A549 (cell line): ENCODE measurements around the gene HEXD.

ENCODE experiments used
- CBX8 ChIP-seq: fragments of 200-600 bp; sonication (generic); IDR thresholded peaks from 2 replicates; pipeline ENCODE4 v1.6.1; 2016
- ESRRA ChIP-seq: fragments of 150-350 bp; IDR thresholded peaks from 2 replicates; pipeline ENCODE4 v1.6.1; 2014; ENCODE audit warnings: mild to moderate bottlenecking, low read length, borderline replicate concordance
- JUNB ChIP-seq: fragments of >200 bp; sonication (Bioruptor Twin); formaldehyde crosslinking; IDR thresholded peaks from 2 replicates; pipeline ENCODE4 v1.6.1; 2016
- MYC ChIP-seq: IDR thresholded peaks from 2 replicates; pipeline ENCODE4 v1.6.1; 2012; ENCODE audit warnings: mild to moderate bottlenecking, inconsistent platforms, low read length, improper control_type of control experiment, borderline replicate concordance
- POLR2A ChIP-seq: IDR thresholded peaks from 2 replicates; pipeline ENCODE4 v1.6.1; 2012; ENCODE audit warnings: mild to moderate bottlenecking, low read length
- POLR2AphosphoS2 ChIP-seq: conservative IDR thresholded peaks from 2 replicates; pipeline ENCODE4 v1.6.1; 2012; ENCODE audit warnings: low read length, improper control_type of control experiment, inconsistent platforms
- RCOR1 ChIP-seq: fragments of 150-350 bp; IDR thresholded peaks from 2 replicates; pipeline ENCODE4 v1.6.1; 2014; ENCODE audit warnings: antibody characterized with exemption, low read length, low read depth
- REST ChIP-seq: fragments of 200-600 bp; sonication (generic); IDR thresholded peaks from 2 replicates; pipeline ENCODE4 v1.6.1; 2016; ENCODE audit warnings: antibody characterized with exemption, mild to moderate bottlenecking, moderate library complexity
- SMC3 ChIP-seq: fragments of >200 bp; sonication (Bioruptor Twin); formaldehyde crosslinking; IDR thresholded peaks from 3 replicates; pipeline ENCODE4 v1.6.1; 2018; ENCODE audit warnings: inconsistent platforms
- ZC3H11A ChIP-seq: fragments of 450-650 bp; IDR thresholded peaks from 2 replicates; pipeline ENCODE4 v1.6.1; 2014; ENCODE audit warnings: antibody characterized with exemption, mild to moderate bottlenecking
- TF ChIP-seq, protein P1 (sequence below): fragments of 450-650 bp; IDR thresholded peaks from 2 replicates; pipeline ENCODE4 v1.6.1; 2014; ENCODE audit warnings: antibody characterized with exemption
- TF ChIP-seq, protein P2 (sequence below): fragments of >200 bp; sonication (Bioruptor Twin); formaldehyde crosslinking; IDR thresholded peaks from 3 replicates; pipeline ENCODE4 v1.5.1; 2016
- TF ChIP-seq, protein P3 (sequence below): fragments of 150-350 bp; IDR thresholded peaks from 2 replicates; pipeline ENCODE4 v1.6.1; 2014; ENCODE audit warnings: low read depth, mild to moderate bottlenecking, low read length

GRCh38 chr17:82388223-82388921 lies 29.8 kb upstream of the HEXD start:
- no peak for TF ChIP-seq ESRRA
- TF ChIP-seq ZC3H11A = no peak
- no peak for TF ChIP-seq POLR2A
- TF ChIP-seq, protein P1, sequence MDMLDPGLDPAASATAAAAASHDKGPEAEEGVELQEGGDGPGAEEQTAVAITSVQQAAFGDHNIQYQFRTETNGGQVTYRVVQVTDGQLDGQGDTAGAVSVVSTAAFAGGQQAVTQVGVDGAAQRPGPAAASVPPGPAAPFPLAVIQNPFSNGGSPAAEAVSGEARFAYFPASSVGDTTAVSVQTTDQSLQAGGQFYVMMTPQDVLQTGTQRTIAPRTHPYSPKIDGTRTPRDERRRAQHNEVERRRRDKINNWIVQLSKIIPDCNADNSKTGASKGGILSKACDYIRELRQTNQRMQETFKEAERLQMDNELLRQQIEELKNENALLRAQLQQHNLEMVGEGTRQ = no peak
- TF ChIP-seq, protein P2, sequence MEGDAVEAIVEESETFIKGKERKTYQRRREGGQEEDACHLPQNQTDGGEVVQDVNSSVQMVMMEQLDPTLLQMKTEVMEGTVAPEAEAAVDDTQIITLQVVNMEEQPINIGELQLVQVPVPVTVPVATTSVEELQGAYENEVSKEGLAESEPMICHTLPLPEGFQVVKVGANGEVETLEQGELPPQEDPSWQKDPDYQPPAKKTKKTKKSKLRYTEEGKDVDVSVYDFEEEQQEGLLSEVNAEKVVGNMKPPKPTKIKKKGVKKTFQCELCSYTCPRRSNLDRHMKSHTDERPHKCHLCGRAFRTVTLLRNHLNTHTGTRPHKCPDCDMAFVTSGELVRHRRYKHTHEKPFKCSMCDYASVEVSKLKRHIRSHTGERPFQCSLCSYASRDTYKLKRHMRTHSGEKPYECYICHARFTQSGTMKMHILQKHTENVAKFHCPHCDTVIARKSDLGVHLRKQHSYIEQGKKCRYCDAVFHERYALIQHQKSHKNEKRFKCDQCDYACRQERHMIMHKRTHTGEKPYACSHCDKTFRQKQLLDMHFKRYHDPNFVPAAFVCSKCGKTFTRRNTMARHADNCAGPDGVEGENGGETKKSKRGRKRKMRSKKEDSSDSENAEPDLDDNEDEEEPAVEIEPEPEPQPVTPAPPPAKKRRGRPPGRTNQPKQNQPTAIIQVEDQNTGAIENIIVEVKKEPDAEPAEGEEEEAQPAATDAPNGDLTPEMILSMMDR = no peak
- peak; percentile 51; the same call in 1 of the 2 replicates for TF ChIP-seq REST
- TF ChIP-seq, protein P3, sequence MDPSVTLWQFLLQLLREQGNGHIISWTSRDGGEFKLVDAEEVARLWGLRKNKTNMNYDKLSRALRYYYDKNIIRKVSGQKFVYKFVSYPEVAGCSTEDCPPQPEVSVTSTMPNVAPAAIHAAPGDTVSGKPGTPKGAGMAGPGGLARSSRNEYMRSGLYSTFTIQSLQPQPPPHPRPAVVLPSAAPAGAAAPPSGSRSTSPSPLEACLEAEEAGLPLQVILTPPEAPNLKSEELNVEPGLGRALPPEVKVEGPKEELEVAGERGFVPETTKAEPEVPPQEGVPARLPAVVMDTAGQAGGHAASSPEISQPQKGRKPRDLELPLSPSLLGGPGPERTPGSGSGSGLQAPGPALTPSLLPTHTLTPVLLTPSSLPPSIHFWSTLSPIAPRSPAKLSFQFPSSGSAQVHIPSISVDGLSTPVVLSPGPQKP = no peak
- TF ChIP-seq POLR2AphosphoS2 = no peak
- TF ChIP-seq JUNB = no peak
- no peak for TF ChIP-seq SMC3
- TF ChIP-seq MYC = no peak
- TF ChIP-seq CBX8 = no peak
- no peak for TF ChIP-seq RCOR1
